Keratinocyte (primary cell): ENCODE data around the gene C17orf114.

Source experiments
- DNase-seq: peaks from one replicate; pipeline ENCODE4 v3.0.0-alpha.2; 2011; ENCODE audit warnings: low read depth, missing footprints, low spot score
- FAIRE-seq: peaks from 2 replicates; lab custom pipeline; 2011; peaks lifted over from hg19 to GRCh38; lab: Jason Lieb, UNC
- H2AFZ ChIP-seq: 2 replicates; pipeline ENCODE4 v1.6.0; 2012; ENCODE audit warnings: low read length, control low read depth, inconsistent platforms; ENCODE audit not compliant: control insufficient read depth
- H3K27ac ChIP-seq: 2 replicates; pipeline ENCODE4 v1.5.1; 2011; ENCODE audit warnings: low read length; ENCODE audit not compliant: control insufficient read depth, insufficient read depth
- H3K27me3 ChIP-seq: 3 replicates; pipeline ENCODE4 v1.6.0; 2011; ENCODE audit warnings: low read length; ENCODE audit not compliant: control insufficient read depth, insufficient read depth; ENCODE audit errors: extremely low read depth
- H3K36me3 ChIP-seq, 2 experiments: 2 replicates in 1 of 2; 3 replicates in 1 of 2; pipeline ENCODE4 v1.5.1; 2011; ENCODE audit warnings: low read length in 2 of 2, mild to moderate bottlenecking in 1 of 2; ENCODE audit not compliant: control insufficient read depth in 2 of 2, insufficient read depth in 2 of 2; ENCODE audit errors: extremely low read depth in 1 of 2
- H3K4me1 ChIP-seq: 3 replicates; pipeline ENCODE4 v1.5.1; 2011; ENCODE audit warnings: low read length; ENCODE audit not compliant: control insufficient read depth, insufficient read depth; ENCODE audit errors: extremely low read depth
- H3K4me2 ChIP-seq: 3 replicates; pipeline ENCODE4 v1.6.0; 2011; ENCODE audit warnings: low read depth, low read length; ENCODE audit not compliant: control insufficient read depth, insufficient read depth; ENCODE audit errors: extremely low read depth
- H3K4me3 ChIP-seq, 3 experiments: fragments of 200-600 bp in 1 of 3; sonication (generic) in 1 of 3; 2 replicates in 2 of 3; 3 replicates in 1 of 3; pipeline ENCODE4 v1.5.1; 2011 to 2016; ENCODE audit warnings: low read length in 3 of 3, mild to moderate bottlenecking in 3 of 3, control low read depth in 2 of 3, inconsistent platforms in 1 of 3, low read depth in 1 of 3, mixed read lengths in 1 of 3, mixed run types in 1 of 3, moderate library complexity in 1 of 3; ENCODE audit not compliant: control insufficient read depth in 2 of 3, insufficient read depth in 2 of 3; ENCODE audit errors: extremely low read depth in 1 of 3
- H3K79me2 ChIP-seq: 2 replicates; pipeline ENCODE4 v1.6.0; 2012; ENCODE audit warnings: low read length; ENCODE audit not compliant: control insufficient read depth, insufficient read depth
- H3K9ac ChIP-seq: 3 replicates; pipeline ENCODE4 v1.6.0; 2011; ENCODE audit warnings: low read length; ENCODE audit not compliant: control insufficient read depth, insufficient read depth; ENCODE audit errors: extremely low read depth
- H3K9me1 ChIP-seq: 3 replicates; pipeline ENCODE4 v1.6.0; 2011; ENCODE audit warnings: low read length; ENCODE audit not compliant: control insufficient read depth, insufficient read depth; ENCODE audit errors: extremely low read depth
- H3K9me3 ChIP-seq: 2 replicates; pipeline ENCODE4 v1.5.1; 2012; ENCODE audit warnings: low read depth, low read length; ENCODE audit not compliant: control insufficient read depth
- H4K20me1 ChIP-seq: 3 replicates; pipeline ENCODE4 v1.6.0; 2011; ENCODE audit warnings: low read length; ENCODE audit not compliant: control insufficient read depth, insufficient read depth; ENCODE audit errors: extremely low read depth
- CTCF ChIP-seq, 3 experiments: IDR thresholded peaks in 1 of 3; conservative IDR thresholded peaks in 1 of 3; optimal IDR thresholded peaks in 1 of 3; 2 replicates in 2 of 3; 3 replicates in 1 of 3; pipeline versions ENCODE3 to v1.5.1; 2011; ENCODE audit warnings: low read length in 3 of 3, mild to moderate bottlenecking in 3 of 3, moderate library complexity in 2 of 3, control low read depth in 1 of 3, inconsistent platforms in 1 of 3; ENCODE audit not compliant: insufficient read depth in 2 of 3; ENCODE audit errors: extremely low read depth in 1 of 3
- EZH2 ChIP-seq: IDR thresholded peaks from one replicate; pipeline ENCODE4 v1.6.1; 2012; ENCODE audit warnings: inconsistent platforms, mild to moderate bottlenecking, low read length, moderate library complexity
- dilution Hi-C: fragments of 300-500 bp; cut with MboI; formaldehyde crosslinking; loops from one replicate; pipeline ENCODE4 v1.7.0; 2020; ENCODE audit warnings: low sequenced_read_pairs; ENCODE audit not compliant: extremely low pct_ligation_motif_present

C17orf114 gene

DNA sequence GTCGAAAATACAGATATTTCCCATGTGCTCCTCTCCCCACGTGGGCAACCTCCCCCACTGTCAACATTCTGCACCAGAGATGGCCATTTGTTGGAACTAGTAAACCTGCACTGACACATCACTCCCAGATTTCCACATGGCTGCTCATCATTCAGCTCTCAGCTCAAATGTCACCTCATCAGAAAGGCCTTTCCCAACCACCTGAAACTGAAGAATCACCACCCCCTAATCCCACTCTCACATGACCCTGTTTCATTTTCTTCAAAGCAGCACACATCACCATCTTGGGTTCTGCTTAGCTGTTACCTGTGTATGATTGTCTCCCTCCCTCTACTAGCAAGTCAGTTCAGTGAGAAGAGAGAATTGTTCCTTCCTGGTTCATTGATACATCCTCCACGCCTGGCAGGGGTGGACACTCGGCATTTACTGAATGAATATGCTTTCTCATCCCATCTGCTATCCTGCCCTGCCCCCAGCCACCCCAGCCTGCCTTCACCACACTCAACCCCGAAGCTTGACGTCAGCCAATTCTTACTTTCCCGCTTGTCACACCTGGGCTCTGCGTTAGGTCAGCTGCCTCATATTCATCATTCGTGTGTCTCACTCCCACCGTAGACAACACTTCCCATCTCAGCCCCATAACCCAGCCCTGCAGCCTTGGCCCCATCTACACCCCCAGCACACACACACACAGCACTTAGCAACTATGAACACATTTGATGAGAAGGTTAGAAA lies 1.5 kb downstream of the C17orf114 start:
- dilution Hi-C loops: no loop called here
- H3K27me3 ChIP-seq: no peaks in the 10 kb centered on the region
- DNase-seq: no peak
- H3K9me1 ChIP-seq: no peaks in the 10 kb centered on the region
- no peak overlapping the region for H2AFZ ChIP-seq
- no peak for TF ChIP-seq CTCF (optimal IDR thresholded peaks at IDR 0.05 in 1 of 3, IDR thresholded peaks at IDR 0.05 in 1 of 3, conservative IDR thresholded peaks at IDR 0.05 in 1 of 3; ENCODE audit: extremely low read depth in 1 of 3, insufficient read depth in 2 of 3, low read length in 3 of 3)
- TF ChIP-seq EZH2: no peak
- peaks cover 7% of the 10 kb centered on the region for H3K4me1 ChIP-seq
- H3K27ac ChIP-seq: no peak overlapping the region
- H4K20me1 ChIP-seq: no peaks in the 10 kb centered on the region
- H3K9ac ChIP-seq: no peak overlapping the region
- FAIRE-seq: no peak
- H3K79me2 ChIP-seq: peaks cover 17% of the 10 kb centered on the region
- no peak overlapping the region for H3K4me2 ChIP-seq
- no peak overlapping the region for H3K4me3 ChIP-seq
- H3K36me3 ChIP-seq: peaks cover 6% of the 10 kb centered on the region in 2 experiments
- no peaks in the 10 kb centered on the region for H3K9me3 ChIP-seq

GRCh38 chr17:4796552-4796920 lies 5.6 kb downstream of the C17orf114 start:
- DNase-seq: no peak
- no peaks in the 10 kb centered on the region for H4K20me1 ChIP-seq
- dilution Hi-C loops: no loop called here
- H3K27me3 ChIP-seq: no peaks in the 10 kb centered on the region
- peak overlapping the region; percentile 89 for H3K27ac ChIP-seq
- TF ChIP-seq EZH2 (no peak), CTCF (optimal IDR thresholded peaks at IDR 0.05 in 1 of 3, IDR thresholded peaks at IDR 0.05 in 1 of 3, conservative IDR thresholded peaks at IDR 0.05 in 1 of 3; ENCODE audit: extremely low read depth in 1 of 3, insufficient read depth in 2 of 3, low read length in 3 of 3) (no peak)
- no peaks in the 10 kb centered on the region for H3K9me3 ChIP-seq
- peaks cover 7% of the 10 kb centered on the region for H3K4me1 ChIP-seq
- H3K4me3 ChIP-seq: peak overlapping the region; percentile 92 to 99 (median 94)
- peaks cover 17% of the 10 kb centered on the region for H3K79me2 ChIP-seq
- peak overlapping the region; percentile 92 for H3K9ac ChIP-seq
- H3K36me3 ChIP-seq: peaks cover 6% of the 10 kb centered on the region in 2 experiments
- H3K9me1 ChIP-seq: no peaks in the 10 kb centered on the region
- H2AFZ ChIP-seq: peak overlapping the region; percentile 86
- H3K4me2 ChIP-seq: peak overlapping the region; percentile 91
- FAIRE-seq: peak; percentile 39
